CD4-positive, alpha-beta T cell (primary cell): ENCODE results near the gene TMPRSS11D. TPM values are rescaled to one million over a fixed set of nuclear protein-coding genes. Genes with fewer than 3 reads are reported as not detected.

Source experiments
- ATAC-seq: fragments of 200-7000 bp; cut with Tn5 transposase; one replicate; pipeline ENCODE4 v1.10.0; 2022; ENCODE audit warnings: mild to moderate bottlenecking; ENCODE audit not compliant: poor library complexity
- CTCF ChIA-PET: fragments of 350-600 bp; sonication (Branson Sonifier 250); formaldehyde crosslinking; loops from one replicate; lab custom pipeline; 2021; ENCODE audit warnings: antibody characterized with exemption, inconsistent platforms; lab: Charles Lee
- POLR2A ChIA-PET: fragments of 350-600 bp; sonication (Branson Sonifier 250); formaldehyde crosslinking; loops from one replicate; lab custom pipeline; 2021; ENCODE audit warnings: antibody characterized with exemption, inconsistent platforms; lab: Charles Lee
- DNase-seq, 14 experiments: peaks; one replicate each; pipeline ENCODE4 v3.0.0-alpha.2; 2013 to 2020; ENCODE audit warnings: mixed read lengths in 2 of 14
- H3K27ac ChIP-seq, 2 donors: one replicate each; pipeline versions ENCODE4 v1.5.1 to v1.7.0; 2013; ENCODE audit warnings: low read length in 2 of 2, low read depth in 1 of 2, mild to moderate bottlenecking in 1 of 2
- H3K27me3 ChIP-seq, 2 experiments: 1 replicate in 1 of 2; 2 replicates in 1 of 2; pipeline versions ENCODE4 v1.6.1 to v1.7.0; 2013; ENCODE audit warnings: low read length in 2 of 2, control low read depth in 1 of 2, mild to moderate bottlenecking in 1 of 2, moderate library complexity in 1 of 2; ENCODE audit not compliant: insufficient read depth in 2 of 2, control insufficient read depth in 1 of 2
- H3K36me3 ChIP-seq: one replicate; pipeline ENCODE4 v1.6.1; 2013; ENCODE audit warnings: low read length, control low read depth; ENCODE audit not compliant: insufficient read depth
- H3K4me1 ChIP-seq: one replicate; pipeline ENCODE4 v1.6.1; 2013; ENCODE audit warnings: low read length, control low read depth; ENCODE audit not compliant: insufficient read depth
- H3K4me3 ChIP-seq: one replicate; pipeline ENCODE4 v1.5.1; 2013; ENCODE audit warnings: mild to moderate bottlenecking, low read length, moderate library complexity
- H3K9me3 ChIP-seq, 2 experiments: 1 replicate in 1 of 2; 2 replicates in 1 of 2; pipeline versions ENCODE4 v1.6.1 to v1.7.0; 2013; ENCODE audit warnings: low read length in 2 of 2, mild to moderate bottlenecking in 2 of 2, control low read depth in 1 of 2, moderate library complexity in 1 of 2; ENCODE audit not compliant: control insufficient read depth in 1 of 2, insufficient read depth in 1 of 2
- H3K27ac Mint-ChIP-seq: one replicate; pipeline ENCODE4 v1.8.0; 2020; ENCODE audit warnings: mixed read lengths
- H3K27me3 Mint-ChIP-seq: one replicate; pipeline ENCODE4 v1.8.0; 2021; ENCODE audit warnings: mixed read lengths
- H3K36me3 Mint-ChIP-seq: one replicate; pipeline ENCODE4 v1.8.0; 2021; ENCODE audit warnings: low read depth, mixed read lengths
- H3K4me1 Mint-ChIP-seq: one replicate; pipeline ENCODE4 v1.8.0; 2021; ENCODE audit warnings: low read depth, mixed read lengths
- H3K4me3 Mint-ChIP-seq: one replicate; pipeline ENCODE4 v1.8.0; 2020; ENCODE audit warnings: mild to moderate bottlenecking, mixed read lengths
- H3K9me3 Mint-ChIP-seq: one replicate; pipeline ENCODE4 v1.8.0; 2020; ENCODE audit warnings: mixed read lengths
- CTCF ChIP-seq: fragments of 200-600 bp; IDR thresholded peaks from one replicate; pipeline ENCODE4 v1.8.0; 2022; ENCODE audit warnings: antibody characterized with exemption, mild to moderate bottlenecking
- intact Hi-C, 2 experiments: fragments of 100-400 bp; cut with DNase I in 1 of 2; cut with micrococcal nuclease in 1 of 2; formaldehyde crosslinking; loops; one replicate each; pipeline versions ENCODE4 v1.15.1 to v1.9.0; 2023 to 2025; cut with DNase I, micrococcal nuclease
- total RNA-seq, 174 experiments: library from RNA in 2 of 174; stranded (reverse) in 2 of 174; gene quantifications; one replicate each; pipeline ENCODE4 v1.2.3 and lab custom pipeline; 2021 to 2026

TMPRSS11D gene
- total RNA-seq, 2 experiments from 2014 or later = not detected

GRCh38 chr4:67911141-67911540 is 27.3 kb upstream of the TMPRSS11D start:
- H3K27ac ChIP-seq = no peak overlapping the region
- Mint-ChIP-seq H3K4me1 (no peaks in the 10 kb centered on the region), H3K9me3 (peaks cover under 1% of the 10 kb centered on the region), H3K36me3 (no peaks in the 10 kb centered on the region), H3K27ac (no peak overlapping the region), H3K27me3 (peaks cover 14% of the 10 kb centered on the region), H3K4me3 (no peak overlapping the region)
- peaks cover 0 to 13% of the 10 kb centered on the region in 2 experiments for H3K27me3 ChIP-seq
- no peak for ATAC-seq
- no peak overlapping the region for H3K4me3 ChIP-seq
- H3K9me3 ChIP-seq = no peaks in the 10 kb centered on the region
- no peaks in the 10 kb centered on the region for H3K36me3 ChIP-seq
- no peak for DNase-seq
- no peaks in the 10 kb centered on the region for H3K4me1 ChIP-seq
- intact Hi-C loops = no loop called here
- POLR2A ChIA-PET = interaction anchor here (0.7 kb wide), 1 partner anchor 134 kb away, joined by 3 read pairs; no protein-coding TSS in a partner anchor
- CTCF ChIA-PET = no interaction called here
- no peak for TF ChIP-seq CTCF

DNA sequence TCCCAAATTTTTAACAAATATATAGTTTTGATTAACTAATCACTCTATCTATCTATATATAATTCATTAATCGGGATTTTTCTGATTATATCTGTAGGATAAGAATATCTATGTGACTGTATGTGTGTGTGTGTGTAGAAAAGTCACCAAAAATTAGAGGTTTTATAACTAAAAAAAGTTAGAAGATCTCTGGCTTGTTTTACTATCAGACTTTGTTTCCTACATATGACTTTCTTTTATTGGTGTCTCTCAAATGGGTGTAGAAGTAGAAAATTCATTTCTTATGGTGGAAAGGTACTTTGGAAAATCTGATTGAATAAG is 26.7 kb upstream of the TMPRSS11D start:
- CTCF ChIA-PET = no interaction called here
- no peak overlapping the region for H3K4me3 ChIP-seq
- H3K27ac ChIP-seq = no peak overlapping the region
- peaks cover 0 to 13% of the 10 kb centered on the region in 2 experiments for H3K27me3 ChIP-seq
- POLR2A ChIA-PET = no interaction called here
- peaks cover 2% of the 10 kb centered on the region for H3K9me3 Mint-ChIP-seq
- H3K4me3 Mint-ChIP-seq = no peak overlapping the region
- no peaks in the 10 kb centered on the region for H3K36me3 ChIP-seq
- intact Hi-C loops = loop anchor here in 1 of 2 experiments (1.0 kb wide), 1 partner anchor 361 kb away; no protein-coding TSS in a partner anchor
- peak; percentile 7 for TF ChIP-seq CTCF
- no peaks in the 10 kb centered on the region for H3K4me1 ChIP-seq
- peaks cover 10% of the 10 kb centered on the region for H3K27me3 Mint-ChIP-seq
- H3K36me3 Mint-ChIP-seq = no peaks in the 10 kb centered on the region
- H3K4me1 Mint-ChIP-seq = no peaks in the 10 kb centered on the region
- ATAC-seq (no peak), DNase-seq (no peak)
- H3K9me3 ChIP-seq = no peaks in the 10 kb centered on the region
- H3K27ac Mint-ChIP-seq = no peak overlapping the region

DNA sequence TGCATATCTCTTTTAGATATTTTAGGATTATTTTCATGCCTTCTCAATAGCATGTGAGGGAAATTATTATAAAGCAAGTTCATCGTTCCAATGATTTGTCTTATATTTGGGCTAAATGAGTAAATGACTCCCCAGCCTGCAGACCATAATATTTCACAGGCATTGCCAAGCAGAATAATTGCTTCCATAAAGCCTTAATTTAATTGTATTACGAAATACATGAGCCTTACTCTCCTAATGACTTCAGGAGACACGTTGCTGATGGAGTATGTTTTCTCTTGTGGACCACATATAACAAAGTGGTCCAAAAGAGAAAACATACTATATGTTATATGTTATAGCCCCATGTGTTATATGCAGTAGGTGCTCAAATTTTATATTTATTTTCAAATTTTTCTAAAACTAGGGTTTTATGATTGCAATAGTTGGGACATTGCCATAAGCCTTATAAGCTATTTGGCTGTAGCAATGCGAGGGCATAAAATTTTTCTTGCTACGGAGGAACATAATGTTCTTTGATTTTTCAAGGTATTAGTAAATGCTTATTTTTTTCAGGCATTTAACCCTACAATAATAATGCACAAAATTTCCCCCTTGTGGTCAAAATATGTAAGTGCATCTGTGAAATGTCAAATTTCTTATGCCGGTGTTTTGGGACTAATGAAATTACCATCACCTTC is 26.2 kb upstream of the TMPRSS11D start:
- Mint-ChIP-seq H3K9me3 (peaks cover 2% of the 10 kb centered on the region), H3K36me3 (no peaks in the 10 kb centered on the region), H3K4me1 (no peaks in the 10 kb centered on the region), H3K27ac (no peak overlapping the region), H3K4me3 (no peak overlapping the region), H3K27me3 (peaks cover 10% of the 10 kb centered on the region)
- H3K4me3 ChIP-seq = no peak overlapping the region
- H3K27me3 ChIP-seq = peaks cover 0 to 13% of the 10 kb centered on the region in 2 experiments
- H3K36me3 ChIP-seq = no peaks in the 10 kb centered on the region
- TF ChIP-seq CTCF = peak; percentile 72
- no peaks in the 10 kb centered on the region for H3K9me3 ChIP-seq
- no peak overlapping the region for H3K27ac ChIP-seq
- no peaks in the 10 kb centered on the region for H3K4me1 ChIP-seq
- POLR2A ChIA-PET = no interaction called here
- CTCF ChIA-PET = no interaction called here
- DNase-seq (peak in 3 of 14 experiments; percentile 21 to 37 (median 33)), ATAC-seq (no peak)
- intact Hi-C loops = loop anchor here (1.0 to 2.0 kb wide), 2 partner anchors 361 kb away; no protein-coding TSS in a partner anchor
